Ascending aorta (tissue), 2 donors: ENCODE measurements around the gene PXK. TPM values are rescaled to one million over a fixed set of nuclear protein-coding genes. Genes with fewer than 3 reads are reported as not detected.

Experiments
- DNase-seq, 2 donors: peaks; one replicate each; pipeline ENCODE4 v3.0.0-alpha.2; 2019; ENCODE audit warnings: low spot score in 2 of 2
- H3K27ac ChIP-seq, 2 donors: fragments of 200-600 bp; sonication (generic); one replicate each; pipeline ENCODE4 v1.5.1; 2016 to 2017; ENCODE audit warnings: mild to moderate bottlenecking in 1 of 2
- H3K27me3 ChIP-seq: fragments of 200-600 bp; sonication (generic); one replicate; pipeline ENCODE4 v1.5.1; 2017
- H3K36me3 ChIP-seq, 2 donors: fragments of 200-600 bp; sonication (generic); one replicate each; pipeline ENCODE4 v1.5.1; 2016
- H3K4me1 ChIP-seq, 2 donors: fragments of 200-600 bp; sonication (generic); one replicate each; pipeline ENCODE4 v1.5.1; 2016 to 2017; ENCODE audit warnings: mild to moderate bottlenecking in 1 of 2
- H3K4me3 ChIP-seq, 2 donors: fragments of 200-600 bp; sonication (generic); one replicate each; pipeline ENCODE4 v1.5.1; 2016 to 2017; ENCODE audit warnings: mild to moderate bottlenecking in 1 of 2
- H3K9me3 ChIP-seq, 2 donors: fragments of 200-600 bp; sonication (generic); one replicate each; pipeline ENCODE4 v1.5.1; 2016
- CTCF ChIP-seq, 3 experiments: fragments of 200-600 bp in 2 of 3; fragments of 450-650 bp in 1 of 3; sonication (generic) in 2 of 3; IDR thresholded peaks; one replicate each; pipeline ENCODE4 v1.5.1; 2016 to 2019; ENCODE audit warnings: antibody characterized with exemption in 3 of 3, mild to moderate bottlenecking in 1 of 3, moderate library complexity in 1 of 3
- intact Hi-C: fragments of 100-400 bp; cut with DNase I; formaldehyde crosslinking; loops from one replicate; pipeline ENCODE4 v1.15.1; 2023
- total RNA-seq: library from RNA; depleted of rRNA; stranded (reverse); fragments of >200 nt; gene quantifications from one replicate; pipeline ENCODE4 v1.1.0, GENCODE V29; 2016

The PXK gene
- total RNA-seq, 1 donor from 2014 or later, result 14.8 TPM

GRCh38 chr3:58417075-58417474 lies 84.4 kb downstream of the PXK start:
- Histone ChIP-seq H3K27me3 (no peaks in the 10 kb centered on the region), H3K36me3 (peaks cover 4 to 15% of the 10 kb centered on the region in 2 donors)
- intact Hi-C loops, result no loop called here

GRCh38 chr3:58418227-58418626 lies 85.5 kb downstream of the PXK start:
- no peaks in the 10 kb centered on the region for H3K27me3 ChIP-seq
- H3K4me1 ChIP-seq, result peaks cover 0 to 10% of the 10 kb centered on the region in 2 donors
- no peak overlapping the region for H3K4me3 ChIP-seq
- peaks cover 8 to 14% of the 10 kb centered on the region in 2 donors for H3K36me3 ChIP-seq
- intact Hi-C loops, result no loop called here
- H3K9me3 ChIP-seq, result no peaks in the 10 kb centered on the region
- no peak for TF ChIP-seq CTCF (IDR thresholded peaks at IDR 0.05)
- H3K27ac ChIP-seq, result no peak overlapping the region
- no peak for DNase-seq

More at GRCh38 chr3:58417075-58417474, 84.4 kb downstream of the PXK start:
- no peak for TF ChIP-seq CTCF (IDR thresholded peaks at IDR 0.05)
- Histone ChIP-seq H3K4me3 (no peak overlapping the region), H3K4me1 (peaks cover 0 to 10% of the 10 kb centered on the region in 2 donors), H3K9me3 (no peaks in the 10 kb centered on the region), H3K27ac (no peak overlapping the region)
- DNase-seq, result no peak

- H3K27ac ChIP-seq, result peak overlapping the region; percentile 72 to 75
- H3K4me3 ChIP-seq, result no peak overlapping the region
- peaks cover 20 to 21% of the 10 kb centered on the region in 2 donors for H3K36me3 ChIP-seq
- no peaks in the 10 kb centered on the region for H3K9me3 ChIP-seq
- TF ChIP-seq CTCF (IDR thresholded peaks at IDR 0.05), result no peak
- peaks cover 0 to 10% of the 10 kb centered on the region in 2 donors for H3K4me1 ChIP-seq
- peak in 1 of 2 donors; percentile 75 for DNase-seq
- H3K27me3 ChIP-seq, result no peaks in the 10 kb centered on the region
- intact Hi-C loops, result no loop called here
Observed at GRCh38 chr3:58419780-58420507, 87.3 kb downstream of the PXK start.

- H3K4me1 ChIP-seq, result peaks cover 0 to 10% of the 10 kb centered on the region in 2 donors
- H3K27me3 ChIP-seq, result no peaks in the 10 kb centered on the region
- no peak for DNase-seq
- intact Hi-C loops, result no loop called here
- TF ChIP-seq CTCF (IDR thresholded peaks at IDR 0.05), result no peak
- peak overlapping the region; percentile 42 to 72 for H3K27ac ChIP-seq
- H3K4me3 ChIP-seq, result no peak overlapping the region
- H3K9me3 ChIP-seq, result no peaks in the 10 kb centered on the region
- H3K36me3 ChIP-seq, result peaks cover 26 to 29% of the 10 kb centered on the region in 2 donors
Observed at GRCh38 chr3:58421004-58421403, 88.3 kb downstream of the PXK start.

GRCh38 chr3:58422756-58423325 lies 90.1 kb downstream of the PXK start:
- no peak for DNase-seq
- no peak for TF ChIP-seq CTCF (IDR thresholded peaks at IDR 0.05)
- no peak overlapping the region for H3K27ac ChIP-seq
- no peaks in the 10 kb centered on the region for H3K27me3 ChIP-seq
- peaks cover 0 to 10% of the 10 kb centered on the region in 2 donors for H3K4me1 ChIP-seq
- intact Hi-C loops, result no loop called here
- H3K9me3 ChIP-seq, result no peaks in the 10 kb centered on the region
- H3K36me3 ChIP-seq, result peaks cover 44 to 47% of the 10 kb centered on the region in 2 donors
- no peak overlapping the region for H3K4me3 ChIP-seq
